HG03442 (cell line): ENCODE data around the gene TUBB8B.
"Not testable (repeated sequence)": the region's sequence is repeated elsewhere in the genome, so short reads cannot be mapped to it uniquely, and the experiment has no call there.

Experiments used
- ATAC-seq: cut with Tn5 transposase; IDR thresholded peaks from one replicate; pipeline ENCODE4 v1.9.1; 2021; ENCODE audit warnings: mild to moderate bottlenecking, moderate library complexity; ENCODE audit not compliant: unreplicated experiment

Gene TUBB8B

DNA sequence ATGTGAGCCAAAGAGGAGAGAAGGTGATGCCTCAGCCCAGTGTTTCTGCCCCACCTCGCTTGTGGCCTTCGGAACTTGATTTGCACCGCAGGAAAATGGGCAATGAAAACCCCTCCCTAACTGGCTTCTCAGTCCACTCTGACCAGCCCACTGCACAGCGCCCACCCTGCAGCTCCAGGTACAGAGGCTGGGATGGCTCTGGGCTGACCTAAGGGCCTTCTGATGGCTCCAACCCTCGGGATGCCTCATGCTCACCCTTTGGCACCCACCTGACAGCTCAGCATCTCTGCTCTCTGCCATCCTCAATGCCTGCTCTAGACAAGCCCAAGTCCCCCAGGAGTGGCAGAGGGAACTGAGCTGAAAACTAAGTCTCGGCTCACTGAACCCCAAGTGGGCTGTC lies 36.2 kb downstream of the TUBB8B start:
- not testable (repeated sequence) for ATAC-seq

DNA sequence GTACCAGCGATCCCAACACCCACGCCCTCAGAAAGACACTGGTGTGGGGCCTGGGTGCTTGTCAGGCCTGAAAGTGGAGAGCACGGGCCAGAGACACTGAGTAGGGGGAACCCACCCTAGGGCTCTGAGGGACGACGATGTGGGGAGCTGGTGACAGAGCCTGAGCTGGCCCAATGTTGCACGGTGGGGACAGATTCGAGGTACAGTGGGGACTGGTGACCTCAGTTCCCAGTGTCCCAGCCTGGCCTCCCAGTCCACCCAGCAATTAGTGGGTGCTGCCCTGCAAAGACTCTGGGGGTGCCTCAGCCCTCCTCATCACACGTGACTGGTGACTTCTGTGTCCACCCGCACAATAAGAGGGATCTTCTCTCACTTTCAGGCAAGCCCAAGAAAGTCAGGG lies 36.6 kb downstream of the TUBB8B start:
- ATAC-seq: not testable (repeated sequence)

- ATAC-seq: not testable (repeated sequence)
Measured at GRCh38 chr18:11383-12274, 37.8 kb downstream of the TUBB8B start.

DNA sequence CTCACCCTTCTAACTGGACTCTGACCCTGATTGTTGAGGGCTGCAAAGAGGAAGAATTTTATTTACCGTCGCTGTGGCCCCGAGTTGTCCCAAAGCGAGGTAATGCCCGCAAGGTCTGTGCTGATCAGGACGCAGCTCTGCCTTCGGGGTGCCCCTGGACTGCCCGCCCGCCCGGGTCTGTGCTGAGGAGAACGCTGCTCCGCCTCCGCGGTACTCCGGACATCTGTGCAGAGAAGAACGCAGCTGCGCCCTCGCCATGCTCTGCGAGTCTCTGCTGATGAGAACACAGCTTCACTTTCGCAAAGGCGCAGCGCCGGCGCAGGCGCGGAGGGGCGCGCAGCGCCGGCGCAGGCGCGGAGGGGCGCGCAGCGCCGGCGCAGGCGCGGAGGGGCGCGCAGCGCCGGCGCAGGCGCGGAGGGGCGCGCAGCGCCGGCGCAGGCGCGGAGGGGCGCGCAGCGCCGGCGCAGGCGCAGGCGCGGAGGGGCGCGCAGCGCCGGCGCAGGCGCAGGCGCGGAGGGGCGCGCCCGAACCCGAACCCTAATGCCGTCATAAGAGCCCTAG lies 38.7 kb downstream of the TUBB8B start:
- not testable (repeated sequence) for ATAC-seq

DNA sequence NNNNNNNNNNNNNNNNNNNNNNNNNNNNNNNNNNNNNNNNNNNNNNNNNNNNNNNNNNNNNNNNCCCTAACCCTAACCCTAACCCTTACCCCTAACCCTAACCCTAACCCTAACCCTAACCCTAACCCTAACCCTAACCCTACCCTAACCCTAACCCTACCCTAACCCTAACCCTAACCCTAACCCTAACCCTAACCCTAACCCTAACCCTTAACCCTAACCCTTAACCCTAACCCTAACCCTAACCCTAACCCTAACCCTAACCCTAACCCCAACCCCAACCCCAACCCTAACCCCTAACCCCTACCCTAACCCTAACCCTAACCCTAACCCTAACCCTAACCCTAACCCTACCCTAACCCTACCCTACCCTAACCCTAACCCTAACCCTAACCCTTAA lies 39.5 kb downstream of the TUBB8B start:
- ATAC-seq: not testable (repeated sequence)
